ENCODE data around the gene GTSF1L.
"Not testable (repeated sequence)": the region's sequence is repeated elsewhere in the genome, so short reads cannot be mapped to it uniquely, and the experiment has no call there.

Gene GTSF1L

GRCh38 chr20:43766917-43767316, 40.1 kb upstream of the GTSF1L start:
- ChIA-PET CTCF (interaction anchor here (0.6 kb wide), 1 partner anchor 11 kb away, joined by 3 read pairs; no protein-coding TSS in a partner anchor), POLR2A (ENCODE audit: low non-redundant PET) (no interaction called here)
- no peak for TF ChIP-seq CTCF (conservative IDR thresholded peaks at IDR 0.05; ENCODE audit: low read depth)
- no peak for DNase-seq (ENCODE audit: low spot score)
- no peak overlapping the region for H3K27ac ChIP-seq

- ChIA-PET POLR2A (ENCODE audit: low non-redundant PET) (no interaction called here), CTCF (interaction anchor here (0.5 to 1.0 kb wide), 3 partner anchors 11 to 198 kb away, joined by 3 to 5 read pairs (median 3); no protein-coding TSS in a partner anchor)
- no peak overlapping the region for H3K27ac ChIP-seq
- DNase-seq (ENCODE audit: low spot score), result no peak
- TF ChIP-seq CTCF (conservative IDR thresholded peaks at IDR 0.05; ENCODE audit: low read depth), result no peak
Measured at GRCh38 chr20:43766385-43766784, 39.6 kb upstream of the GTSF1L start.

DNA sequence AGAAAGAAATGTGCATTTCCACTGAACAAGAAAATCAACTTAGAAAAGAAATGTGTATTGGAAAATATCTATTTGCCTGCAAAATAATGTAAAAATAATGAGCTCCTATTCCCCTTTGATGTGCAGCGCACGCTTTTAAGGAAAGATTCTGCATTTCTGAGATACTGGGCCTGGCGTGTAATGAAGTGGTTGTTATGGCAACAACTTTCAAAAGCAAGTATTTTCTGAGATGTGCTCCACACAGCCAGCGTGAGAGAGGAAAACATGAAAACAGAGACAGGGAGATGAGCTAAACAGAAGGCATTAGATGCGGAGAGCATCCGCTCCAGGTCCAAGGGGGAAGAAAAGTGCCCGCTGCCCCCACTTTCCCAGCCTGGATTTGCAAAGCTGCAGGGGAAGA, 39.1 kb upstream of the GTSF1L start:
- CTCF ChIA-PET, result interaction anchor here (0.5 to 1.0 kb wide), 2 partner anchors 11 to 199 kb away, joined by 3 to 5 read pairs; no protein-coding TSS in a partner anchor
- no peak for DNase-seq (ENCODE audit: low spot score)
- H3K27ac ChIP-seq, result no peak overlapping the region
- POLR2A ChIA-PET (ENCODE audit: low non-redundant PET), result no interaction called here
- TF ChIP-seq CTCF (conservative IDR thresholded peaks at IDR 0.05; ENCODE audit: low read depth), result no peak

GRCh38 chr20:43762911-43763310, 36.1 kb upstream of the GTSF1L start:
- no peak for DNase-seq (ENCODE audit: low spot score)
- POLR2A ChIA-PET (ENCODE audit: low non-redundant PET), result no interaction called here
- CTCF ChIA-PET, result interaction anchor here (0.8 to 0.9 kb wide), 2 partner anchors 13 to 427 kb away, joined by 3 read pairs; no protein-coding TSS in a partner anchor

DNA sequence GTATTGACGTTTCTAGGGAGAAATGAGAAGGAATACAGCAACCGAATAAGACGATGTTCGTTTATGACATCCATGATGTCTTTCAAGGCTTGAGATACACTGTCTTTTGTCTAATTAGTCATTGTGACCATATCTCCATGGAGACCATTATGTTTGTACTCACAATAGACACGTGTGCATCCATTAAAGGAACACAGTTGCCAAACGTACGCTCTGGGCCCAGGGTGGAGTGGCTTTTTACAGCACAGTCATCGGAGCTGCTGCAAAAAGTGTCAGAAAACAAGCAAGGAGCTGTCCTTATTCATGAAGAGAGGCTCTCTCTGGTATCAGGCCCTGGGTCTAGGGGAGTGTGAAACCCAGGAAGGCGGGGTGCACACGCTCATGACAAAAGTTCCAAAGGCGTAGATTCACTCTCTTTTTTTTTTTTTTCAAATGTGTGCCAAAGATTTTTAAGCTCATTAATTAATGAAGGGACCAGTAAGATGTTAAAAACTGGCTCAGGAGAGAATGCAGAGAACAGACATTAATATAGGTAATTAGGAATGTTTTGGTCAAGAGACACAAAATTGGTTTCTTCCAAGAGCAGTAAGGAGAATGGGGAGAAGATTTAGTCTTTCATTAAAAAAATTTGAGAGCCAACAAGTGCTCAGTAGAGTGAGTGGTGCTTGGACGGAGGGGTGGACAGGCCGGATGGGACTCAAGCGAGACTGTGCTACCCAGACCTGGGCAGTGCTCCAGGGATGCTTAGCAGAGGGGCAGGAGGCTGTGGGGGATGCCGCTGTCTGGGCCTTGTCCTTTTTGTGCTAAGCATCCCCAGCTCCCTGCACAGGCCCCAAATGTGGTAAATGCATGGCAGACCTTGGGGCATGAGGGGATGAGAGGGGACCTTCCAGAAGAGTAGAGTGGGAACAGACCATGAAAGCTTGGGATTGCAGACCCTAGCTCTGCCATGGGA, 34.9 kb upstream of the GTSF1L start:
- POLR2A ChIA-PET (ENCODE audit: low non-redundant PET), result no interaction called here
- no peak for TF ChIP-seq CTCF (conservative IDR thresholded peaks at IDR 0.05; ENCODE audit: low read depth)
- DNase-seq (ENCODE audit: low spot score), result no peak
- no peak overlapping the region for H3K27ac ChIP-seq
- CTCF ChIA-PET, result interaction anchor here (0.6 kb wide), 1 partner anchor 36 kb away, joined by 3 read pairs; no protein-coding TSS in a partner anchor

More at GRCh38 chr20:43762911-43763310, 36.1 kb upstream of the GTSF1L start:
- H3K27ac ChIP-seq, result no peak overlapping the region
- no peak for TF ChIP-seq CTCF (conservative IDR thresholded peaks at IDR 0.05; ENCODE audit: low read depth)

DNA sequence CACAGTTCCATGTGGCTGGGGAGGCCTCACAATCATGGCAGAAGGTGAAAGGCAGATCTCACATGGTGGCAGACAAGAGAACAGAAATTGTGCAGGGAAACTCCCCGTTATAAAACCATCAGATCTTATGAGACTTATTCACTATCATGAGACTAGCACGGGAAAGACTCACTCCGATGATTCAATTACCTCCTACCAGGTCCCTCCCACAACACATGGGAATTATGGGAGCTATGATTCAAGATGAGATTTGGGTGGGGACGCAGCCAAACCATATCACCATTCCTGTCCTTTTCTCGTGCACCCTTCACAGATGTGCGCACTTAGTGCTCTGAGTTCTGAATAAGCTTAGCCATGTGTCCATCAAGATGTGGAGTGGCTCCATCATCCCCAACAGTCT, 31.1 kb upstream of the GTSF1L start:
- H3K27ac ChIP-seq; CTCF ChIA-PET; DNase-seq (ENCODE audit: low spot score): not testable (repeated sequence)
- POLR2A ChIA-PET (ENCODE audit: low non-redundant PET), result interaction anchor here (0.6 kb wide), 1 partner anchor 17 kb away, joined by 3 read pairs; no protein-coding TSS in a partner anchor

All from RWPE1 (cell line).